Measurements from ENCODE around the gene PCBP3.
"Not testable (repeated sequence)": the region's sequence is repeated elsewhere in the genome, so short reads cannot be mapped to it uniquely, and the experiment has no call there.

Gene PCBP3

GRCh38 chr21:45669382-45669781 is 25.9 kb downstream of the PCBP3 start:
- no peak for DNase-seq

GRCh38 chr21:45670731-45671130 is 27.2 kb downstream of the PCBP3 start:
- DNase-seq: no peak

GRCh38 chr21:45678790-45679189 is 35.3 kb downstream of the PCBP3 start:
- DNase-seq: not testable (repeated sequence)

GRCh38 chr21:45680215-45680614 is 36.7 kb downstream of the PCBP3 start:
- no peak for DNase-seq

GRCh38 chr21:45695086-45695485 is 51.6 kb downstream of the PCBP3 start:
- DNase-seq: no peak

DNA sequence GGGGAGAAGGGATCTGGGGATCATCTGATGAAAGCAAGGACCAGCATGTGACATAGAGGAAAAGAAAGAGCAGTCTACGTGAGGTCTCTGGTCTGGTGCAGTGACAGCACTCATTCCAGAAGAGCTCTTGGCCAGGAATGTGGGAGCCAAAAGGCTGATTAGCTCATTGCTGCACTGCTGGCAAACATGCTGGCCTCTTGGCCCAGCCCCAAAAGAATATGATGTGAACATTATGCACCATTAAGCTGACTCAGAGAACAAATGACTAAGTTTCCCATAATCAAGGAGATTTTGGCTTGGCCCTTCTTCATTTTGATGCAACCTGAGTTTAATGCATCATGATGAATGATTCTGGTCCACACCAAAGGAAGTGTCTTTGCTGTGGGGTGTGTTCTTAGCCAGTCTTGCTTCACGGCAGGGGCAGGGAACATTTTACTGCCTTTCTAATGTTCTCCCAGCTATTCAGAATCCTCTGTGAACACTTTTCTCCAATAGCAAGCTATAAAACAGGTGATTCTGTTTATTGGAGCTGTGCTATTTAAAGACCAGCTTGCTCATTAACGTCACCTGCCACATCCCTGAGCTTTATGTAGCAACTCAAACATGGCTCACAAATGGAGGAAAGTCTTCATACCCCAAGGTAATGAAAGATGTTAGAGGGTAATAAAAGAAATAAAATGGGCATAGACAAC is 55.1 kb downstream of the PCBP3 start:
- DNase-seq: peak in 1 of 58 donors; percentile 6

DNA sequence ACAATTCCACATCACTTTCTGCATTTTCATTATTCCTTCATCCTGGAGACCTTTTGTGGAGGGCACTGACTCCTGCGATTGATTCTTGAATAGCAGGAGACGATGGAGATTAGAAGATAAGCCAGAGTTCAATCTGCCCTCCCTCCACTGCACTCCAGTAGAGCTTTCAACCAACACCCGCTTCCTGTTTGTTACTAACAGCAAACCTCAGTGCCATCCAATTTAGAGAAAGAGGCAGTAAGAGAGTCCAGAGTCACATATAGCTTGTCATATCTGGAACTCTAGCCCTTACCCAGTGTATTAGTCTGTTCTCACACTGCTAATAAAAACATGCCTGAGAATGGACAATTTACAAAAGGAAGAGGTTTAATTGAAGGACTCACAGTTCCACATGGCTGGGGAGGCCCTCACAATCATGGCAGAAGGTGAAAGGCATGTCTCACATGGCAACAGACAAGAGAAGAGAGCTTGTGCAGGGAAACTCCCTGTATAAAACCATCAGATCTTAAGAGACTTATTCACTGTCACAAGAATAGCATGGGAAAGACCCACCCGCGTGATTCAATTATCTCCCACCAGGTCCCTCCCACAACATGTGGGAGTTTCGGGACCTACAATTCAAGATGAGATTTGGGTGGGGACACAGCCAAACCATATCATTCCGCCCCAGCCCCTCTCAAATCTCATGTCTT is 55.9 kb downstream of the PCBP3 start:
- DNase-seq: no peak

DNA sequence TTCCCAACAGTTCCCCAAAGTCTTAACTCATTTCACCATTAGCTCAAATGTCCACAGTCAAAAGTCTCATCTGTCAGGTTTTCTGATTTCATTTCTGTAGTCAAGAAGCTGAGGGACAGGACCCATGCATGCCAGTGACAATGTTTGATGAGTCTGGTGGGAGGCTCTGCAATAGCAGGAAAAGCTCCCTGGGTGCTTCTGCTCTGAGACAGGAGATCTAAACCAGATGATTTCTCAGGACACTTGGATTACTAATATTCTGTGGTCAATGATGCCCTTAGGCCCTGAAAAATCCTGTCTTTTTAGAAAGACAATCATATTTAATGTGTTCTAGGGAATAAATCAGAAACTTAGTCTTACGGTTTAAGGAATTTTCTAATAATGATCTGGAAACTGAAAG is 56.4 kb downstream of the PCBP3 start:
- no peak for DNase-seq

DNA sequence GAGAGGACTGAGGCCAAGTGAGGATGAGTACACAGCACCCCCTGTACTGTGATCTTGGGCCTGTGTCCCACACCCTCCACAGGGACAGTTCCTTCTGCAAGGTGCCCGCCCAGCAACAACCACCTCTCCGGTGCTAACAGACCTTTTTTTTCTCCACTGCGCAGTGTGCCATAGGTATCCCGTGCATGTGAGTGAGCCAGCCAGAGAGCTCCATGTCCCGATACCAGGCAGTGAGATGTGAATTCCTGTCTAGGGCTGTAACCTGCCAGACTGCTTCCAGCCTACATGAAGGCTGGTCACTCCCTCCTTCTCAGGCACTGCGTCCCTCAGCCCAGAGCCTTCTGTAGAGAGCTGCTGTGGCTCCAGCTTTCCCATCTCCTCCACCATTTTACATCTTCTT is 56.9 kb downstream of the PCBP3 start:
- no peak for DNase-seq

DNA sequence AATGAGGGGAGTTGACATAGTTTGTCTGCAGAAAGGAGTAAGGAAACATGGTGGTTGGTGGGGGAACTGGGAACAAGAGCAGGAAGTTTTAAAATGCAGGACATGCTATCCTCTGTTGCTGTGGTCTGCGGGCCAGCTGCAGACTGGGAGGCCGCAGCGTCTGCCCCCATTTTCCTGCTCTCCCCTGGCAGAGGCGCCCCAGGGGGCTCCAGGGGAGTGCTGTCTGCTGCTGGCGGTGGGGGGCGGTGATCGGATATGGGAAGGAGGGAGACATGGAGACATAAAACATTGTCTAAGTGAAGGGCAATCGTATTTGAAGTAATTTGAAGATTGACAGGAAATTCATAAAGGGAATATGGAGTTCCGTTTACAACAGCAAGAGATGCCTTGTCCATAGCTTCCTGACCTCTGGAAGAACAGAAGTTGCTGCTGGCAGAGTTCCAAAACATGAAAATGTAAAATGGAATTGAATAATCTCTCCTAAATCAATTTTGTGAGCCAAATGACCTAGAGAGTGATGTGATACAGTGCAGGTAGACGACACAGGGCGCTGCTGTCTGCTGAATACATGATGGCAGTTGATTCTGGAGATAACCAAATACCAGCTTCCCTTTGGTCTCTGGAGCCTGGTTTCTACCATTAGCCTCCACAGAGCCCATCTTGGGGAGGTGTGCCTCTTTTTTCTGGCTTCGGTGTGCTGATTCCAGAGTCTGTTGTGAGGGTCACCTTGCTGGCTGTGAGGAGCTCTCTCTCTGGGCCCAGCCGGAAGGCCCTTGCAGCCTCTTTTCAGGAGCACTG is 61.0 kb downstream of the PCBP3 start:
- DNase-seq: no peak

DNA sequence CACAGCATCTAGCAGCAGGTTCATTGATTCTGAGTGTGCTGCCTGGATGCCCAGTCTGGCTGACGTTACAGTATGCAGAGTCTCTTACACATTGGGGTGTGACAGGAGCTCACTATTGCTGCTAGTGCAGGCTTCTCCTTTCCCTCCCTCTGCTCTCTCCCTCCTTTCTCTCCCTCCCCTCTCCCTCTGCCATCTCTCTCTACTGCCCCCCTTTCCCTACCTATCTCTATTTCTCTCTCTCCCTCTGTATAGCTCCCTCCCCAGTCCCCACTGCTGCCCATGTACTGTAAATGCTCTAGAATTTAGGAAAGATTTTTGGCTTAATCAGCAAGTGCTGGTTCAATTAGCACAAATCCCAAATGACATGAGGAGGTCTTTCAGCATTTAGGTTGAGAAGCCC is 62.8 kb downstream of the PCBP3 start:
- DNase-seq: no peak

DNA sequence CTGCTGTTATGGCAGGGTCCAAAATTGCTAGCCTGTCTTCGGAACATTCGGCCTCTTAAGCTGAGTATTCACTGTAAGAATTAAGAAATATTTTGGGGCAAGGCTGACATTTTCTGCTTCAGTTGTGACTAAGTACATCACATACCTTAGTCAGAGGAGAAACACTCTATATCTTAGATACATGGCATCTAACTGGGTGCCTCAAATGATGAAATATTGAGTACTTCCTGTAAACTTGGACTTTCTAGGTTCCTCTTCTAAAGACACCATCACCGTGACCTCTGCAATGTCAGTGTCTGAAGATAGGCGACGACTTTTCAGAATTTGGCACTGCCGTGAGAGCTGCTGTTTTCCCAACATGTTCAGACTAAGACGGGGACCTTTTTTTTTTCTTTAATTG is 65.6 kb downstream of the PCBP3 start:
- DNase-seq: no peak

- DNase-seq: no peak
Observed at GRCh38 chr21:45709696-45710268, 66.3 kb downstream of the PCBP3 start.

DNA sequence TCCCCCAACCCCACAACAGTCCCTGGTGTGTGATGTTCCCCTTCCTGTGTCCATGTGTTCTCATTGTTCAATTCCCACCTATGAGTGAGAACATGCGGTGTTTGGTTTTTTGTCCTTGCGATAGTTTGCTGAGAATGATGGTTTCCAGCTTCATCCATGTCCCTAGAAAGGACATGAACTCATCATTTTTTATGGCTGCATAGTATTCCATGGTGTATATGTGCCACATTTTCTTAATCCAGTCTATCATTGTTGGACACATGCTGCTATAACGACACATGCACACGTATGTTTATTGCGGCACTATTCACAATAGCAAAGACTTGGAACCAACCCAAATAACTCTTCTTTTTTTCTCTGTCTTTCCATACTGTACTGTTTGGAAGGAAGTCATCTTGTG is 66.8 kb downstream of the PCBP3 start:
- not testable (repeated sequence) for DNase-seq

DNA sequence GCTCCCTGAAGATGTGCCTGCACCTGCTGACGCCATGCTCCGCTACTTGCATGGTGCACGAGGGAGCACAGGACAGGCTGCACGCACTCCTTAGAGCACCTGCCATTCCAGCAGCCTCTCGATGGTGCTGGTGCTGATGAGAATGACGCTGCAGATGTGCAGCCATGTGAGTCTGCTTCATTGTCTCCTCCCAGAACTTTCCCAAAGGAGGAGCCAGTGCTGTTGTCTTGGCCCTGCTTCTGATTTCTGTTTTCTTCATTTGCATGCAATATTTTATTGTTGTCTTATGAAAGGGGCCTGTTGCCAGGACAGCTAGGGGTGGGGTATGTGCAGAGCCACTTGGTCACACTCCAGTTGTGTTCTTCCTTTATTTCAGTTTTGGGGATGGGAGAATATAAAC is 70.1 kb downstream of the PCBP3 start:
- DNase-seq: no peak

DNA sequence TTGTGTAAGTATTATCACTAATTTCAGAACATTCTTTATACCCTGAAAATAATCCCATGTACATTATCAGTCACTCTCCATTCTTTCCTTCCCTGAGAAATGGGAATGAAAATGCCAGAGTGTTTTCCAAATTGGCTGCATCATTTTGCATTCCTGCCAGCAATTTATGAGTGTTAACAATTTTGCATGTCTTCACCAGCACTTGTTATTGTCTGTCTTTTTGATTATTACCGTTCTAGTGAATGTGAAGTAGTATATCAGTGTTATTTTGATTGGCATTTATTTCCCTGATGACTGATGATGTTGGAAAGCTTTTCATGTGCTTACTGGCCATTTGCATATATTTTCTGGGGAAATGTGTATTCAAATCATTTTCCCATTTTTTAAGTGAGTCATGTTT is 71.9 kb downstream of the PCBP3 start:
- DNase-seq: no peak

DNA sequence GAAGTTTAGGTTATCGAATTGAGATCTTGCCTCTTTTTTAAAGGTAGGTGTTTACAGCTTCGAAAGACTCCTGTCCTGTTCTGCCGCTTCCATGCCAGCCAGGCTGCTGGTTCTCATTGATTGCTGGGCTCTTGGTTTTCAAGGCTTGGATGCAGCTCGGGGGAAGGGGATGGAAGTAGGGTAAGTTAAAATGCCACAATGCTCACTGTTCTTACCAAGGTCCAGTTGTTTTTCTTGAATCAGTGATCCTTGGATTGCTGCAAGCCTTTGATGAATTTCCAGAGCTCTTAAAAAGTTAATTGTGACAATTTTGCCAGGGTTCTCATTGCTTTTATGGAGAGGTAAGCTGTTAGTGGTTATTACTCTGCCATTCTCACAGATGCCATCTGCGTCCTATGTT is 74.9 kb downstream of the PCBP3 start:
- DNase-seq: no peak

GRCh38 chr21:45719177-45719802 is 75.8 kb downstream of the PCBP3 start:
- DNase-seq: no peak

DNA sequence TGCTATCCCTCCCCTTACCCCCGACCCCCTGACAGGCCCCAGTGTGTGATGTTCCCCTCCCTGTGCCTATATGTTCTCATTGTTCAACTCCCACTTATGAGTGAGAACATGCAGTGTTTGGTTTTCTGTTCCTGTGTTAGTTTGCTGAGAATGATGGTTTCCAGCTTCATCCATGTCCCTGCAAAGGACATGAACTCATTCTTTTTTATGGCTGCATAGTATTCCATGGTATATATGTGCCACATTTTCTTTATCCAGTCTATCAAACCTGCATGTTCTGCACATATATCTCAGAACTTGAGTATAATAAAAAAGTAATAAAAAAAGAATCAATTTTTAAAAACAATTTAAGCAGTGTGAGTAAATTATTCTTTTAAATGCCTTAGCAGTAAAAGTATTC is 76.7 kb downstream of the PCBP3 start:
- not testable (repeated sequence) for DNase-seq

- DNase-seq: no peak
Observed at GRCh38 chr21:45721671-45722070, 78.1 kb downstream of the PCBP3 start.

All from anterior cingulate cortex (tissue), 58 donors.